ENCODE measurements around the gene RDH12.

Gene RDH12

GRCh38 chr14:67698179-67698578, 3.5 kb upstream of the RDH12 start:
- DNase-seq (ENCODE audit: low read depth in 1 of 2, low spot score in 1 of 2): no peak
- TF ChIP-seq POLR2AphosphoS5 (IDR thresholded peaks at IDR 0.05; ENCODE audit: low read depth): no peak
- no peak for TF ChIP-seq SPI1 (IDR thresholded peaks at IDR 0.05; ENCODE audit: borderline replicate concordance, low read depth)
- TF ChIP-seq REST (IDR thresholded peaks at IDR 0.05; ENCODE audit: insufficient replicate concordance, low read depth): no peak
- TF ChIP-seq CTCF (IDR thresholded peaks at IDR 0.05; ENCODE audit: insufficient read depth, low read length): no peak
- TF ChIP-seq GABPA (IDR thresholded peaks at IDR 0.05; ENCODE audit: low read depth): no peak
- Histone ChIP-seq H3K4me3 (replicated peaks; ENCODE audit: insufficient read depth, low read length) (no peak overlapping the region), H3K27ac (replicated peaks) (no peak overlapping the region), H3K27me3 (ENCODE audit: insufficient read depth, poor library complexity, severe bottlenecking) (no peaks in the 10 kb centered on the region)

GRCh38 chr14:67703997-67704396, 2.3 kb downstream of the RDH12 start:
- Histone ChIP-seq H3K4me3 (replicated peaks; ENCODE audit: insufficient read depth, low read length) (no peak overlapping the region), H3K27me3 (ENCODE audit: insufficient read depth, poor library complexity, severe bottlenecking) (no peaks in the 10 kb centered on the region), H3K27ac (replicated peaks) (no peak overlapping the region)
- TF ChIP-seq GABPA (IDR thresholded peaks at IDR 0.05; ENCODE audit: low read depth): no peak
- TF ChIP-seq CTCF (IDR thresholded peaks at IDR 0.05; ENCODE audit: insufficient read depth, low read length): no peak
- no peak for TF ChIP-seq POLR2AphosphoS5 (IDR thresholded peaks at IDR 0.05; ENCODE audit: low read depth)
- no peak for TF ChIP-seq REST (IDR thresholded peaks at IDR 0.05; ENCODE audit: insufficient replicate concordance, low read depth)
- TF ChIP-seq SPI1 (IDR thresholded peaks at IDR 0.05; ENCODE audit: borderline replicate concordance, low read depth): no peak
- DNase-seq (ENCODE audit: low read depth in 1 of 2, low spot score in 1 of 2): no peak

DNA sequence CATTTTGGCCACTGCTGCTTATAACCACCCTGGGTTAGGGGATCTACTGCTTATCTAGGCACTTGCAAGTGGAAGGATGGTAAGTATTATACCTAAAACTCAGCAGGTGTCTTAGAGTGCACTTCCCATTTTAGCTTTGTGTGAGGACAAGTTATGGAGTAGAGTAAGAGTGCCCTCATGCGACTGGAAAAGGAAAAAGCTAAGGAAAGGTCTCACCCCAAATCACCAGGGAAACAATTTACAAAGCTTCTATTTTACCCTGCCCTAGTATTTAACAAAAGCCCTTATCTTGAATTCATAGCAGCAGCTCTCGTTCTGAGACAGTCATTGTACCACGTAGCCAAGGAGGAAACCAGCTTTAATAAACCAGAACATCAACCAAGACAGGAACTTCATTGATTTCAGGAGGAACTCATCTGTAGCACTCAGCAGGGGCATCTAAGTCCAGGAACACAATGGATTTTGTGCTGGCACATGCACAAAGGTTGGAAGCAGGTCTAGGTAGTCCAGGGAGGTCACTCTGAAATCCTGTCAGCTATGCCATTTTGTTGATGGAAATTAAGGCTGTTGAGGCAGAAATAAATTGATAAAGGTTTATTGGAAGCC, 2.9 kb downstream of the RDH12 start:
- DNase-seq (ENCODE audit: low read depth in 1 of 2, low spot score in 1 of 2): peak in 1 of 2 experiments; percentile 16
- no peak overlapping the region for H3K27ac ChIP-seq (replicated peaks)

More for the DNA sequence above, 2.9 kb downstream of the RDH12 start:
- no peak overlapping the region for H3K4me3 ChIP-seq (replicated peaks; ENCODE audit: insufficient read depth, low read length)
- peak; percentile 84 for TF ChIP-seq SPI1 (IDR thresholded peaks at IDR 0.05; ENCODE audit: borderline replicate concordance, low read depth)
- peak; percentile 24 for TF ChIP-seq CTCF (IDR thresholded peaks at IDR 0.05; ENCODE audit: insufficient read depth, low read length)
- TF ChIP-seq POLR2AphosphoS5 (IDR thresholded peaks at IDR 0.05; ENCODE audit: low read depth): no peak
- no peaks in the 10 kb centered on the region for H3K27me3 ChIP-seq (ENCODE audit: insufficient read depth, poor library complexity, severe bottlenecking)
